ENCODE measurements around the gene HORMAD2.
"Not testable (repeated sequence)": the region's sequence is repeated elsewhere in the genome, so short reads cannot be mapped to it uniquely, and the experiment has no call there.

HORMAD2 gene

GRCh38 chr22:30195245-30196140 is 115.2 kb downstream of the HORMAD2 start:
- peak; percentile 25 for DNase-seq

- peak; percentile 73 for DNase-seq
Observed at GRCh38 chr22:30196141-30196879, 116.0 kb downstream of the HORMAD2 start.

- DNase-seq: no peak
Observed at GRCh38 chr22:30196880-30197336, 116.6 kb downstream of the HORMAD2 start.

GRCh38 chr22:30197389-30197788 is 117.1 kb downstream of the HORMAD2 start:
- DNase-seq: no peak

GRCh38 chr22:30198152-30198825 is 118.0 kb downstream of the HORMAD2 start:
- DNase-seq: no peak

- DNase-seq: no peak
Observed at GRCh38 chr22:30198921-30199320, 118.7 kb downstream of the HORMAD2 start.

GRCh38 chr22:30200905-30201304 is 120.6 kb downstream of the HORMAD2 start:
- not testable (repeated sequence) for DNase-seq

- DNase-seq: no peak
Observed at GRCh38 chr22:30201945-30202344, 121.7 kb downstream of the HORMAD2 start.

GRCh38 chr22:30202531-30203006 is 122.3 kb downstream of the HORMAD2 start:
- no peak for DNase-seq

GRCh38 chr22:30204015-30204741 is 123.9 kb downstream of the HORMAD2 start:
- DNase-seq: no peak

GRCh38 chr22:30204742-30205111 is 124.5 kb downstream of the HORMAD2 start:
- no peak for DNase-seq

GRCh38 chr22:30205281-30206115 is 125.2 kb downstream of the HORMAD2 start:
- DNase-seq: no peak

GRCh38 chr22:30206944-30207343 is 126.7 kb downstream of the HORMAD2 start:
- DNase-seq: no peak

GRCh38 chr22:30208631-30209603 is 128.7 kb downstream of the HORMAD2 start:
- DNase-seq: no peak

GRCh38 chr22:30209642-30210041 is 129.4 kb downstream of the HORMAD2 start:
- DNase-seq: no peak

GRCh38 chr22:30210235-30210909 is 130.1 kb downstream of the HORMAD2 start:
- DNase-seq: no peak

- DNase-seq: no peak
Observed at GRCh38 chr22:30211124-30211820, 131.0 kb downstream of the HORMAD2 start.

- peak; percentile 47 for DNase-seq
Observed at GRCh38 chr22:30212363-30212995, 132.2 kb downstream of the HORMAD2 start.
